Fibroblast of lung (primary cell): Measurements from ENCODE around the gene RGS3.

ENCODE experiments used
- CTCF ChIP-seq, 2 donors: IDR thresholded peaks in 1 of 2; conservative IDR thresholded peaks in 1 of 2; 1 replicate in 1 of 2; 2 replicates in 1 of 2; pipeline ENCODE4 v1.5.1; 2011 to 2012; ENCODE audit warnings: low read length in 2 of 2, control low read depth in 1 of 2, inconsistent platforms in 1 of 2, low read depth in 1 of 2, mild to moderate bottlenecking in 1 of 2
- EZH2 ChIP-seq: IDR thresholded peaks from 2 replicates; pipeline ENCODE4 v1.5.1; 2012; ENCODE audit warnings: low read length, control low read depth, mild to moderate bottlenecking; ENCODE audit errors: missing control alignments

- no peak for TF ChIP-seq CTCF (conservative IDR thresholded peaks at IDR 0.05 in 1 of 2, IDR thresholded peaks at IDR 0.05 in 1 of 2; ENCODE audit: low read depth in 1 of 2, low read length in 2 of 2)
- no peak for TF ChIP-seq EZH2
These were observed 156.2 kb downstream of the RGS3 start for GRCh38 chr9:113619491-113620376.
